Measurements from ENCODE around the gene TFEC. TPM values are rescaled to one million over a fixed set of nuclear protein-coding genes. Genes with fewer than 3 reads are reported as not detected.

TFEC gene
- total and polyA plus RNA-seq, 8 donors = 0.16 to 4.1 (median 0.38) TPM

DNA sequence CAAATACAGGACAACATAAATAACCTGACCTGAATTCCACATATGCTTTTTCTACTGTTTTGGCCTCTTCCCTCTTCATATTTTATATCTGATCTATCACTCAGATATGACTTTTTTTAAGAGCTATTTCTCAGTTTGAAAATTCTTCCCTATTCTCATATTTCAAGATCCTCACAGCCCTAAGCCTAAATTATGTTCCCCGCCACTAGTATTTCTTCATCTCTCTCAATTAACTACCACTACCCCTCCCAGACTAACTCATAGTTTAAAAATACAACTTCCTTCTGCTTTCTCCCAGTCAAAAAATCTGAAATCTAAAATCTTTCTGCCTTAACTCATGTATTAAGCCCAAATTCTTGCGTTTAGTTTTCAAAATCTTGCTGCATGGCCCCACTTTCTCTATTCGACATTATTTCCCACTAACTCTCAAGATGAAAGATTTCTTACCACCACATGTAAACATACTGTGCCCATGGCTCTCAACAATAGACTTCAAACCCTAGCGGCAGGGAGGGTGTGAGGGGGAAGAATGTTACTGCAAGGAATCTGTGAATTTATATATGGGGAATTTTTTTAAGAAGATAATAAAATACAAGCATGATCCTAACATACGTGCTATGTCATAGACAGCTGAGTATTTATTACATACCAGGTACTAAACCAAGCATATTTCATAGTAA lies 64.6 kb downstream of the TFEC start:
- no peak for FAIRE-seq
- no peak overlapping the region for H3K27ac ChIP-seq
- DNase-seq = no peak
- H3K27me3 ChIP-seq = no peaks in the 10 kb centered on the region
- WGBS, 2 donors = 81% methylated on average over 5 of the region's 5 CpGs
- H3K4me1 ChIP-seq = no peaks in the 10 kb centered on the region
- H3K9me3 ChIP-seq = no peaks in the 10 kb centered on the region
- no peak for ATAC-seq
- H3K4me3 ChIP-seq = no peak overlapping the region
- TF ChIP-seq CTCF (IDR thresholded peaks at IDR 0.05) = no peak
- no peaks in the 10 kb centered on the region for H3K36me3 ChIP-seq
- intact Hi-C loops (cut with DNase I) = no loop called here

DNA sequence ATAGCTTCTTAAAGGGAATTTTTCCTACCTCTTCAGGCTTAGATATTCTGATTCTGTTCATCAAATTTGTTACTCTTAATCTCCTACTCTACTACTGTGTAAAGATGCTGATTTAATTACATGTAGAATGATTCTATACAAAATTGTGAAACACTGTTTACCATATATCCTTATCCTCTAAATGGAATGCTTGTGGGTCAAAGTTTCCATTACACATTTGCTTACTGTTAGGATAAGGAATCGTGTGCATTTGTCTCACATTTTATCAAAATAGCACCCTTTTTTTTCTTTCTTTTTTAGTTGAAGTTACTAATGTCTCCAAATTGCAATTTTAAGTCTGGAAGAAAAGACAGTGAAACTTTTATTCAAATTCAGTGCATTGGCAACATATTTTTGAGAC lies 65.3 kb downstream of the TFEC start:
- DNase-seq = no peak
- Histone ChIP-seq H3K9me3 (no peaks in the 10 kb centered on the region), H3K36me3 (no peaks in the 10 kb centered on the region), H3K4me3 (no peak overlapping the region), H3K27ac (no peak overlapping the region), H3K27me3 (no peaks in the 10 kb centered on the region), H3K4me1 (no peaks in the 10 kb centered on the region)
- no peak for ATAC-seq
- no peak for FAIRE-seq
- TF ChIP-seq CTCF (IDR thresholded peaks at IDR 0.05) = no peak
- 27 to 32% methylated on average over 1 of the region's 1 CpG for WGBS, 2 donors
- intact Hi-C loops (cut with DNase I) = no loop called here

- WGBS, 2 donors = 51 to 55% methylated on average over 1 of the region's 1 CpG
These were observed 65.8 kb downstream of the TFEC start for GRCh38 chr7:115964799-115965198.

GRCh38 chr7:115962340-115962739 lies 68.2 kb downstream of the TFEC start:
- no peaks in the 10 kb centered on the region for H3K9me3 ChIP-seq
- ATAC-seq = no peak
- no peaks in the 10 kb centered on the region for H3K27me3 ChIP-seq
- intact Hi-C loops (cut with DNase I) = no loop called here
- TF ChIP-seq CTCF (IDR thresholded peaks at IDR 0.05) = no peak
- DNase-seq = no peak
- no peak overlapping the region for H3K4me3 ChIP-seq
- H3K36me3 ChIP-seq = no peaks in the 10 kb centered on the region
- H3K4me1 ChIP-seq = no peaks in the 10 kb centered on the region
- FAIRE-seq = no peak
- no peak overlapping the region for H3K27ac ChIP-seq

More at GRCh38 chr7:115964799-115965198, 65.8 kb downstream of the TFEC start:
- intact Hi-C loops (cut with DNase I) = no loop called here
- Histone ChIP-seq H3K27me3 (no peaks in the 10 kb centered on the region), H3K4me1 (no peaks in the 10 kb centered on the region), H3K27ac (no peak overlapping the region), H3K36me3 (no peaks in the 10 kb centered on the region), H3K9me3 (no peaks in the 10 kb centered on the region), H3K4me3 (no peak overlapping the region)
- TF ChIP-seq CTCF (IDR thresholded peaks at IDR 0.05) = no peak
- ATAC-seq = no peak
- DNase-seq = no peak
- FAIRE-seq = no peak

- FAIRE-seq (no peak), ATAC-seq (peak; percentile 80 to 89 (median 88)), DNase-seq (peak in 2 of 6 donors; percentile 13 to 19)
- H3K27ac ChIP-seq = no peak overlapping the region
- H3K9me3 ChIP-seq = no peaks in the 10 kb centered on the region
- no peak for TF ChIP-seq CTCF (IDR thresholded peaks at IDR 0.05)
- intact Hi-C loops (cut with DNase I) = no loop called here
- H3K4me1 ChIP-seq = no peaks in the 10 kb centered on the region
- peak overlapping the region in 2 of 4 donors; percentile 3 to 6 for H3K4me3 ChIP-seq
- no peaks in the 10 kb centered on the region for H3K36me3 ChIP-seq
- no peaks in the 10 kb centered on the region for H3K27me3 ChIP-seq
- 16 to 23% methylated on average over 5 of the region's 5 CpGs for WGBS, 2 donors
These were observed 76.8 kb downstream of the TFEC start for GRCh38 chr7:115953592-115954255.

Data from pancreas (tissue), 10 donors.